HG03066 (cell line): ENCODE measurements around the gene POPDC2.

Source experiments
- ATAC-seq: cut with Tn5 transposase; IDR thresholded peaks from one replicate; pipeline ENCODE4 v1.9.1; 2021; ENCODE audit warnings: low read depth; ENCODE audit not compliant: unreplicated experiment

Gene POPDC2

GRCh38 chr3:119673875-119674274, 13.5 kb upstream of the POPDC2 start:
- no peak for ATAC-seq

- ATAC-seq: no peak
These were observed 12.4 kb upstream of the POPDC2 start for GRCh38 chr3:119672776-119673175.

GRCh38 chr3:119669906-119670570, 9.6 kb upstream of the POPDC2 start:
- ATAC-seq: no peak

GRCh38 chr3:119665954-119666559, 5.7 kb upstream of the POPDC2 start:
- ATAC-seq: no peak

- ATAC-seq: no peak
These were observed 4.5 kb upstream of the POPDC2 start for GRCh38 chr3:119664850-119665379.

- no peak for ATAC-seq
These were observed 4.0 kb upstream of the POPDC2 start for GRCh38 chr3:119664370-119664769.

- no peak for ATAC-seq
These were observed 3.5 kb upstream of the POPDC2 start for GRCh38 chr3:119663885-119664284.

GRCh38 chr3:119662604-119663373, 2.4 kb upstream of the POPDC2 start:
- no peak for ATAC-seq

- no peak for ATAC-seq
These were observed 640 bp downstream of the POPDC2 start for GRCh38 chr3:119659606-119660291.

- no peak for ATAC-seq
These were observed 1.4 kb downstream of the POPDC2 start for GRCh38 chr3:119658994-119659393.

GRCh38 chr3:119657887-119658702, 2.3 kb downstream of the POPDC2 start:
- ATAC-seq: no peak

GRCh38 chr3:119653876-119654275, 6.5 kb downstream of the POPDC2 start:
- ATAC-seq: no peak

- ATAC-seq: no peak
These were observed 7.9 kb downstream of the POPDC2 start for GRCh38 chr3:119652306-119653033.

GRCh38 chr3:119649761-119650160, 10.6 kb downstream of the POPDC2 start:
- no peak for ATAC-seq

- no peak for ATAC-seq
These were observed 12.4 kb downstream of the POPDC2 start for GRCh38 chr3:119647843-119648575.

GRCh38 chr3:119647171-119647570, 13.2 kb downstream of the POPDC2 start:
- ATAC-seq: no peak

GRCh38 chr3:119645813-119646212, 14.6 kb downstream of the POPDC2 start:
- ATAC-seq: no peak

- ATAC-seq: no peak
These were observed 15.9 kb downstream of the POPDC2 start for GRCh38 chr3:119644481-119644880.

GRCh38 chr3:119643528-119643927, 16.9 kb downstream of the POPDC2 start:
- no peak for ATAC-seq
